Measurements from ENCODE around the gene WDCP.

DNA sequence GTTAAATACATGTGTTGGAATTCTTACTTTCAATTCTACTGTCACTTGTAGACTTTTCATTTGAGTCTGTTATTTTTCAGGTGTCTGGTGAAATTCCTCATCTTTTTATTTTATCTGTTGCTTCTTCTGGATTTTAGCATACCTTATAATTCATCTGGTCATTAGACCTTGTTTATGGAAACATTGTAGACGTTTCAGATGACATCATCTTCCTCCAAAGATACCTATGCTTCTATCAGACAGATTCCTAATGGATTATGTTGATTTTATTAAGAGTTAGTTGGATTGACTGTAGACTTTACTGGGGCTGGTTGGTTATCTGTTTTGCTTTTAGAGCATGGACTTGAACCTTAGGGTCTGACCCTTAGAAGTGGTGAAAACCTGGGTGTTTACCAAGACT is 52.6 kb downstream of the WDCP start:
- no peak for TF ChIP-seq CTCF (IDR thresholded peaks at IDR 0.05)
- TF ChIP-seq POLR2A (IDR thresholded peaks at IDR 0.05) = no peak
- TF ChIP-seq POLR2AphosphoS5 (IDR thresholded peaks at IDR 0.05; ENCODE audit: insufficient read depth in 1 of 2, low read depth in 1 of 2) = no peak

Data from vagina (tissue), 2 donors.